Skin of body (tissue), 2 donors: ENCODE measurements around the gene BCL7B. TPM values are rescaled to one million over a fixed set of nuclear protein-coding genes. Genes with fewer than 3 reads are reported as not detected.
"Not testable (repeated sequence)": the region's sequence is repeated elsewhere in the genome, so short reads cannot be mapped to it uniquely, and the experiment has no call there.

Experiments used
- DNase-seq: peaks from one replicate; lab custom pipeline; 2025; lab: John Stamatoyannopoulos, UW
- total RNA-seq: library from RNA; depleted of rRNA; stranded (reverse); fragments of >200 nt; gene quantifications from one replicate; pipeline ENCODE4 v1.2.3, GENCODE V29; 2014

Gene BCL7B
- total RNA-seq, 1 donor from 2014 or later = 8.5 TPM

- DNase-seq = no peak
Observed at GRCh38 chr7:73573276-73573675, 15.8 kb upstream of the BCL7B start.

GRCh38 chr7:73572767-73573186 lies 15.3 kb upstream of the BCL7B start:
- no peak for DNase-seq

GRCh38 chr7:73570977-73571376 lies 13.5 kb upstream of the BCL7B start:
- no peak for DNase-seq

- DNase-seq = no peak
Observed at GRCh38 chr7:73570521-73570920, 13.0 kb upstream of the BCL7B start.

- DNase-seq = no peak
Observed at GRCh38 chr7:73569042-73569608, 11.6 kb upstream of the BCL7B start.

GRCh38 chr7:73567846-73568685 lies 10.6 kb upstream of the BCL7B start:
- no peak for DNase-seq

- DNase-seq = no peak
Observed at GRCh38 chr7:73567140-73567539, 9.7 kb upstream of the BCL7B start.

- DNase-seq = not testable (repeated sequence)
Observed at GRCh38 chr7:73566431-73566830, 8.9 kb upstream of the BCL7B start.

GRCh38 chr7:73565675-73566340 lies 8.3 kb upstream of the BCL7B start:
- DNase-seq = no peak

GRCh38 chr7:73560109-73560835 lies 2.8 kb upstream of the BCL7B start:
- DNase-seq = peak; percentile 27

GRCh38 chr7:73557108-73557396 lies 438 bp downstream of the BCL7B start:
- peak; percentile 79 for DNase-seq

GRCh38 chr7:73556208-73557107 lies 1.0 kb downstream of the BCL7B start:
- DNase-seq = no peak

- DNase-seq = no peak
Observed at GRCh38 chr7:73555411-73555982, 2.0 kb downstream of the BCL7B start.

- not testable (repeated sequence) for DNase-seq
Observed at GRCh38 chr7:73550093-73550492, 7.4 kb downstream of the BCL7B start.

GRCh38 chr7:73549176-73549575 lies 8.3 kb downstream of the BCL7B start:
- no peak for DNase-seq

GRCh38 chr7:73547841-73548240 lies 9.6 kb downstream of the BCL7B start:
- no peak for DNase-seq

GRCh38 chr7:73544678-73545077 lies 12.8 kb downstream of the BCL7B start:
- no peak for DNase-seq

- DNase-seq = no peak
Observed at GRCh38 chr7:73541722-73542121, 15.8 kb downstream of the BCL7B start.

- no peak for DNase-seq
Observed at GRCh38 chr7:73539709-73540108, 17.8 kb downstream of the BCL7B start.

GRCh38 chr7:73538510-73538909 lies 19.0 kb downstream of the BCL7B start:
- not testable (repeated sequence) for DNase-seq

- DNase-seq = no peak
Observed at GRCh38 chr7:73537051-73537450, 20.4 kb downstream of the BCL7B start.
